HEK293 (cell line): ENCODE data around the gene CXCL8.

Experiments
- CTCF ChIA-PET: fragments of 350-600 bp; formaldehyde crosslinking; extraction: SDS; loops from one replicate; lab custom pipeline; 2021; ENCODE audit warnings: antibody characterized with exemption; lab: Yijun Ruan, JAX
- POLR2A ChIA-PET: fragments of 300-600 bp; formaldehyde crosslinking; extraction: SDS; loops from one replicate; lab custom pipeline; 2020; ENCODE audit warnings: antibody characterized with exemption, inconsistent platforms; lab: Yijun Ruan, JAX
- H3K27ac ChIP-seq: fragments of 200-500 bp; sonication (Bioruptor generic); 2 replicates; pipeline ENCODE4 v1.5.1; 2014; ENCODE audit warnings: low read depth, low read length, control low read depth, inconsistent platforms; ENCODE audit errors: extremely low read depth
- H3K36me3 ChIP-seq, 2 experiments: fragments of 200-500 bp in 1 of 2; sonication (Bioruptor generic) in 1 of 2; 1 replicate in 1 of 2; 2 replicates in 1 of 2; pipeline ENCODE4 v1.5.1; 2014 to 2017; ENCODE audit warnings: inconsistent platforms in 2 of 2, low read length in 2 of 2; ENCODE audit not compliant: control insufficient read depth in 2 of 2, insufficient read depth in 1 of 2
- H3K4me1 ChIP-seq: fragments of 200-500 bp; sonication (Bioruptor generic); 2 replicates; pipeline ENCODE4 v1.5.1; 2014; ENCODE audit warnings: mild to moderate bottlenecking, low read length, inconsistent platforms; ENCODE audit not compliant: control insufficient read depth, insufficient read depth
- H3K4me3 ChIP-seq: 2 replicates; pipeline ENCODE4 v1.5.1; 2011; ENCODE audit warnings: low read depth, mild to moderate bottlenecking, control low read depth, low read length, moderate library complexity
- H3K9me3 ChIP-seq: fragments of 200-500 bp; sonication (Bioruptor generic); 2 replicates; pipeline ENCODE4 v1.5.1; 2014; ENCODE audit warnings: low read depth, low read length, inconsistent platforms; ENCODE audit not compliant: control insufficient read depth, insufficient read depth
- BCL11B ChIP-seq: fragments of 450-650 bp; formaldehyde crosslinking; IDR thresholded peaks from 2 replicates; pipeline ENCODE4 v1.5.1; 2016; ENCODE audit warnings: low read depth, missing biosample characterization, missing genetic modification characterization
- HOXA7 ChIP-seq: sonication (generic); formaldehyde crosslinking; IDR thresholded peaks from 2 replicates; pipeline ENCODE4 v1.8.1; 2022; ENCODE audit warnings: missing genetic modification reagents, borderline replicate concordance
- KLF10 ChIP-seq: fragments of 450-650 bp; IDR thresholded peaks from 2 replicates; pipeline ENCODE4 v1.5.1; 2018; ENCODE audit warnings: missing biosample characterization, mild to moderate bottlenecking, missing genetic modification characterization
- MEIS1 ChIP-seq: sonication (generic); formaldehyde crosslinking; IDR thresholded peaks from 2 replicates; pipeline ENCODE4 v1.8.1; 2022; ENCODE audit warnings: missing genetic modification reagents, mild to moderate bottlenecking, borderline replicate concordance
- OSR2 ChIP-seq: fragments of 450-650 bp; formaldehyde crosslinking; IDR thresholded peaks from 2 replicates; pipeline ENCODE4 v1.5.1; 2016; ENCODE audit warnings: missing biosample characterization, missing genetic modification characterization
- ZFP37 ChIP-seq: fragments of 450-650 bp; formaldehyde crosslinking; IDR thresholded peaks from 2 replicates; pipeline ENCODE4 v1.5.1; 2016; ENCODE audit warnings: missing biosample characterization, missing genetic modification characterization
- ZNF114 ChIP-seq: fragments of 450-650 bp; formaldehyde crosslinking; IDR thresholded peaks from 2 replicates; pipeline ENCODE4 v1.5.0; 2017; ENCODE audit warnings: missing biosample characterization, missing genetic modification characterization
- ZNF132 ChIP-seq: fragments of 450-650 bp; formaldehyde crosslinking; IDR thresholded peaks from 2 replicates; pipeline ENCODE4 v1.5.1; 2017; ENCODE audit warnings: missing biosample characterization, missing genetic modification characterization, borderline replicate concordance
- ZNF16 ChIP-seq: fragments of 450-650 bp; formaldehyde crosslinking; IDR thresholded peaks from 2 replicates; pipeline ENCODE4 v1.5.1; 2016; ENCODE audit warnings: low read depth, missing biosample characterization, missing genetic modification characterization
- ZNF354C ChIP-seq: fragments of 450-650 bp; formaldehyde crosslinking; IDR thresholded peaks from 2 replicates; pipeline ENCODE4 v1.5.1; 2016; ENCODE audit warnings: missing biosample characterization, missing genetic modification characterization, low read depth, borderline replicate concordance
- ZNF426 ChIP-seq: fragments of 450-650 bp; formaldehyde crosslinking; IDR thresholded peaks from 2 replicates; pipeline ENCODE4 v1.5.1; 2017; ENCODE audit warnings: missing biosample characterization, missing genetic modification characterization, mild to moderate bottlenecking, inconsistent platforms, moderate library complexity
- ZNF548 ChIP-seq: fragments of 450-650 bp; formaldehyde crosslinking; IDR thresholded peaks from 2 replicates; pipeline ENCODE4 v1.5.1; 2016; ENCODE audit warnings: missing biosample characterization, missing genetic modification characterization
- ZNF585B ChIP-seq: fragments of 450-650 bp; formaldehyde crosslinking; IDR thresholded peaks from 2 replicates; pipeline ENCODE4 v1.5.1; 2016; ENCODE audit warnings: missing biosample characterization, missing genetic modification characterization
- ZSCAN16 ChIP-seq: fragments of 450-650 bp; formaldehyde crosslinking; IDR thresholded peaks from 2 replicates; pipeline ENCODE4 v1.5.1; 2016; ENCODE audit warnings: missing biosample characterization, missing genetic modification characterization
- ZXDB ChIP-seq: fragments of 450-650 bp; formaldehyde crosslinking; IDR thresholded peaks from 2 replicates; pipeline ENCODE4 v1.5.1; 2016; ENCODE audit warnings: missing biosample characterization, missing genetic modification characterization
- TF ChIP-seq, protein P1 (sequence below): fragments of 450-650 bp; formaldehyde crosslinking; IDR thresholded peaks from 2 replicates; pipeline ENCODE4 v1.5.1; 2016; ENCODE audit warnings: missing biosample characterization, missing genetic modification characterization, borderline replicate concordance
- TF ChIP-seq, protein P2 (sequence below): fragments of 450-650 bp; formaldehyde crosslinking; IDR thresholded peaks from 2 replicates; pipeline ENCODE4 v1.5.1; 2017; ENCODE audit warnings: missing biosample characterization, missing genetic modification characterization
- TF ChIP-seq, protein P3 (sequence below): fragments of 450-650 bp; formaldehyde crosslinking; IDR thresholded peaks from 2 replicates; pipeline ENCODE4 v1.5.1; 2017; ENCODE audit warnings: missing biosample characterization, missing genetic modification characterization
- TF ChIP-seq, protein P4 (sequence below): fragments of 450-650 bp; formaldehyde crosslinking; IDR thresholded peaks from 2 replicates; pipeline ENCODE4 v1.5.1; 2016; ENCODE audit warnings: missing biosample characterization, missing genetic modification characterization
- TF ChIP-seq, protein P5 (sequence below): fragments of 450-650 bp; formaldehyde crosslinking; IDR thresholded peaks from 2 replicates; pipeline ENCODE4 v1.5.1; 2016; ENCODE audit warnings: missing biosample characterization, missing genetic modification characterization

CXCL8 gene

DNA sequence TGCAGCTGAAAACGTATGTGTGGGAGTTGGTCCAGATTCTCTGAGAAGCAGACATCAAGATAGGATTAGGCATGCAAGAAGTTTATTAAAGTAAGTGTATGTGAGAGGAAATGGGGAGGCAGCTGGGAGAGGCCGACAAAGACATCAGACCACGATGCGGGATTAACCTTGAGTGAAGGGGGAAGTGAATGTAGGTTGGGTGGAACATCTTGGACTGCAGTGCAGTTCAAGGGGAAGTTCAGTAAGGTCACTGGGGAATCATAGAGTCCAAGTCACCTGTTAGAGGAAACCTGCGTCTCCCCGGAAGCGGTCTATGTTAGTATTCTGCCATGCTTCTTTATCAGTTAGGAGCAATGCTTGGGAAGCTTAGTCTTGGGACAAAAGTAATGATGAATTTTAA is 22.0 kb downstream of the CXCL8 start (continued):
- TF ChIP-seq, protein P1, sequence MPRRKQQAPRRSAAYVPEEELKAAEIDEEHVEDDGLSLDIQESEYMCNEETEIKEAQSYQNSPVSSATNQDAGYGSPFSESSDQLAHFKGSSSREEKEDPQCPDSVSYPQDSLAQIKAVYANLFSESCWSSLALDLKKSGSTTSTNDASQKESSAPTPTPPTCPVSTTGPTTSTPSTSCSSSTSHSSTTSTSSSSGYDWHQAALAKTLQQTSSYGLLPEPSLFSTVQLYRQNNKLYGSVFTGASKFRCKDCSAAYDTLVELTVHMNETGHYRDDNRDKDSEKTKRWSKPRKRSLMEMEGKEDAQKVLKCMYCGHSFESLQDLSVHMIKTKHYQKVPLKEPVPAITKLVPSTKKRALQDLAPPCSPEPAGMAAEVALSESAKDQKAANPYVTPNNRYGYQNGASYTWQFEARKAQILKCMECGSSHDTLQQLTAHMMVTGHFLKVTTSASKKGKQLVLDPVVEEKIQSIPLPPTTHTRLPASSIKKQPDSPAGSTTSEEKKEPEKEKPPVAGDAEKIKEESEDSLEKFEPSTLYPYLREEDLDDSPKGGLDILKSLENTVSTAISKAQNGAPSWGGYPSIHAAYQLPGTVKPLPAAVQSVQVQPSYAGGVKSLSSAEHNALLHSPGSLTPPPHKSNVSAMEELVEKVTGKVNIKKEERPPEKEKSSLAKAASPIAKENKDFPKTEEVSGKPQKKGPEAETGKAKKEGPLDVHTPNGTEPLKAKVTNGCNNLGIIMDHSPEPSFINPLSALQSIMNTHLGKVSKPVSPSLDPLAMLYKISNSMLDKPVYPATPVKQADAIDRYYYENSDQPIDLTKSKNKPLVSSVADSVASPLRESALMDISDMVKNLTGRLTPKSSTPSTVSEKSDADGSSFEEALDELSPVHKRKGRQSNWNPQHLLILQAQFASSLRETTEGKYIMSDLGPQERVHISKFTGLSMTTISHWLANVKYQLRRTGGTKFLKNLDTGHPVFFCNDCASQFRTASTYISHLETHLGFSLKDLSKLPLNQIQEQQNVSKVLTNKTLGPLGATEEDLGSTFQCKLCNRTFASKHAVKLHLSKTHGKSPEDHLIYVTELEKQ (tag by site-specific recombination), result no peak

DNA sequence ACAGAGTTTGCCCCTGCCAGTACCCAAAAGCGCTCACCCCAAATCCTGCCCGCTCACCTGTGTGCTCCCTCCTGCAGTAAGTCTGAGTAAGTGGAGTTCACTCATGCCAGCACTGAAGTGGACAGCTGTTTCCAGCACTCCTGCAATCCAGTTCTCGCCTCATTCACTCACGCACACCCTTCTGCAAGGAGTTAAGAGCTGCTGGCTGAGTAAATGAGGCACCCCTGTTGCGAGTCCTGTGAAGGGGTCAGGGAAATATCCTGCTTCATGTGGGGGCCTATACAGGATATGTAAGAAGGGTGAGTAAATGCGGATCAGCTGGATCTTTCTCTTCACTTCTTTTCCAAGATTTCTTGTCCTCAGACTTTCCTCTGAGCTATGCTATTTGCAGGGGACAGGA is 23.5 kb downstream of the CXCL8 start:
- Histone ChIP-seq H3K9me3 (no peaks in the 10 kb centered on the region), H3K36me3 (no peaks in the 10 kb centered on the region), H3K4me3 (no peak overlapping the region), H3K27ac (no peak overlapping the region), H3K4me1 (no peaks in the 10 kb centered on the region)
- ChIA-PET POLR2A (no interaction called here), CTCF (interaction anchor here (0.9 kb wide), 1 partner anchor 34 kb away, joined by 4 read pairs; no protein-coding TSS in a partner anchor)
- TF ChIP-seq HOXA7, result no peak
- no peak for TF ChIP-seq ZNF585B (tag by site-specific recombination)
- TF ChIP-seq BCL11B (tag by site-specific recombination), result no peak
- TF ChIP-seq, protein P2, sequence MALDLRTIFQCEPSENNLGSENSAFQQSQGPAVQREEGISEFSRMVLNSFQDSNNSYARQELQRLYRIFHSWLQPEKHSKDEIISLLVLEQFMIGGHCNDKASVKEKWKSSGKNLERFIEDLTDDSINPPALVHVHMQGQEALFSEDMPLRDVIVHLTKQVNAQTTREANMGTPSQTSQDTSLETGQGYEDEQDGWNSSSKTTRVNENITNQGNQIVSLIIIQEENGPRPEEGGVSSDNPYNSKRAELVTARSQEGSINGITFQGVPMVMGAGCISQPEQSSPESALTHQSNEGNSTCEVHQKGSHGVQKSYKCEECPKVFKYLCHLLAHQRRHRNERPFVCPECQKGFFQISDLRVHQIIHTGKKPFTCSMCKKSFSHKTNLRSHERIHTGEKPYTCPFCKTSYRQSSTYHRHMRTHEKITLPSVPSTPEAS (tag by site-specific recombination), result no peak
- TF ChIP-seq ZFP37 (tag by site-specific recombination), result no peak
- TF ChIP-seq ZNF548 (tag by site-specific recombination), result no peak
- TF ChIP-seq, protein P3, sequence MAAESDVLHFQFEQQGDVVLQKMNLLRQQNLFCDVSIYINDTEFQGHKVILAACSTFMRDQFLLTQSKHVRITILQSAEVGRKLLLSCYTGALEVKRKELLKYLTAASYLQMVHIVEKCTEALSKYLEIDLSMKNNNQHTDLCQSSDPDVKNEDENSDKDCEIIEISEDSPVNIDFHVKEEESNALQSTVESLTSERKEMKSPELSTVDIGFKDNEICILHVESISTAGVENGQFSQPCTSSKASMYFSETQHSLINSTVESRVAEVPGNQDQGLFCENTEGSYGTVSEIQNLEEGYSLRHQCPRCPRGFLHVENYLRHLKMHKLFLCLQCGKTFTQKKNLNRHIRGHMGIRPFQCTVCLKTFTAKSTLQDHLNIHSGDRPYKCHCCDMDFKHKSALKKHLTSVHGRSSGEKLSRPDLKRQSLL (tag by site-specific recombination), result no peak
- no peak for TF ChIP-seq ZXDB (tag by site-specific recombination)
- TF ChIP-seq ZNF354C (tag by site-specific recombination), result no peak
- TF ChIP-seq OSR2 (tag by site-specific recombination), result no peak
- TF ChIP-seq, protein P4, sequence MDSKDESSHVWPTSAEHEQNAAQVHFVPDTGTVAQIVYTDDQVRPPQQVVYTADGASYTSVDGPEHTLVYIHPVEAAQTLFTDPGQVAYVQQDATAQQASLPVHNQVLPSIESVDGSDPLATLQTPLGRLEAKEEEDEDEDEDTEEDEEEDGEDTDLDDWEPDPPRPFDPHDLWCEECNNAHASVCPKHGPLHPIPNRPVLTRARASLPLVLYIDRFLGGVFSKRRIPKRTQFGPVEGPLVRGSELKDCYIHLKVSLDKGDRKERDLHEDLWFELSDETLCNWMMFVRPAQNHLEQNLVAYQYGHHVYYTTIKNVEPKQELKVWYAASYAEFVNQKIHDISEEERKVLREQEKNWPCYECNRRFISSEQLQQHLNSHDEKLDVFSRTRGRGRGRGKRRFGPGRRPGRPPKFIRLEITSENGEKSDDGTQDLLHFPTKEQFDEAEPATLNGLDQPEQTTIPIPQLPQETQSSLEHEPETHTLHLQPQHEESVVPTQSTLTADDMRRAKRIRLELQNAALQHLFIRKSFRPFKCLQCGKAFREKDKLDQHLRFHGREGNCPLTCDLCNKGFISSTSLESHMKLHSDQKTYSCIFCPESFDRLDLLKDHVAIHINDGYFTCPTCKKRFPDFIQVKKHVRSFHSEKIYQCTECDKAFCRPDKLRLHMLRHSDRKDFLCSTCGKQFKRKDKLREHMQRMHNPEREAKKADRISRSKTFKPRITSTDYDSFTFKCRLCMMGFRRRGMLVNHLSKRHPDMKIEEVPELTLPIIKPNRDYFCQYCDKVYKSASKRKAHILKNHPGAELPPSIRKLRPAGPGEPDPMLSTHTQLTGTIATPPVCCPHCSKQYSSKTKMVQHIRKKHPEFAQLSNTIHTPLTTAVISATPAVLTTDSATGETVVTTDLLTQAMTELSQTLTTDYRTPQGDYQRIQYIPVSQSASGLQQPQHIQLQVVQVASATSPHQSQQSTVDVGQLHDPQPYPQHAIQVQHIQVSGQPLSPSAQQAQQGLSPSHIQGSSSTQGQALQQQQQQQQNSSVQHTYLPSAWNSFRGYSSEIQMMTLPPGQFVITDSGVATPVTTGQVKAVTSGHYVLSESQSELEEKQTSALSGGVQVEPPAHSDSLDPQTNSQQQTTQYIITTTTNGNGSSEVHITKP (tag by site-specific recombination), result no peak

DNA sequence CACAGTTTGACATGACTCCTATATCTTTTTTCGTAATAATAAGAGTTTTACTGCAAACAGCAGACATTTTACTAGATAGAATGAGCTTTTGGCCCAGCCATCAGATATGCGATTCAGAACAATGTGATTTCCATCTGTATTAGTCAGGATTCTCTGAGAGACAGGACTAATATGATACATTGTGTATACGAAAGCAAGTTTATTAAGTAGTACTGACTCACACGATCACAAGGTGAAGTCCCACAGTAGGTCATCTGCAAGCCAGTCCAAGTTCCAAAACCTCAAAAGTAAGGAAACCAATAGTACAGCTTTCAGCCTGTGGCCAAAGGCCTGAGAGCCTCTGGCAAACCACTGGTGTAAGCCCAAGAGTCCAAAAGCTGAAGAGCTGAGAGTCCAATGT is 24.1 kb downstream of the CXCL8 start:
- CTCF ChIA-PET, result no interaction called here
- Histone ChIP-seq H3K27ac (no peak overlapping the region), H3K36me3 (no peaks in the 10 kb centered on the region), H3K4me3 (no peak overlapping the region), H3K4me1 (no peaks in the 10 kb centered on the region), H3K9me3 (no peaks in the 10 kb centered on the region)
- POLR2A ChIA-PET, result no interaction called here
- TF ChIP-seq ZSCAN16 (tag by site-specific recombination) (no peak), KLF10 (tag by site-specific recombination) (no peak), ZNF114 (tag by site-specific recombination) (no peak), MEIS1 (CRISPR knock-in tag) (no peak), ZNF16 (no peak), ZNF132 (tag by site-specific recombination) (no peak), ZNF426 (tag by site-specific recombination) (no peak)
- TF ChIP-seq, protein P3 (tag by site-specific recombination), result no peak
- TF ChIP-seq, protein P5, sequence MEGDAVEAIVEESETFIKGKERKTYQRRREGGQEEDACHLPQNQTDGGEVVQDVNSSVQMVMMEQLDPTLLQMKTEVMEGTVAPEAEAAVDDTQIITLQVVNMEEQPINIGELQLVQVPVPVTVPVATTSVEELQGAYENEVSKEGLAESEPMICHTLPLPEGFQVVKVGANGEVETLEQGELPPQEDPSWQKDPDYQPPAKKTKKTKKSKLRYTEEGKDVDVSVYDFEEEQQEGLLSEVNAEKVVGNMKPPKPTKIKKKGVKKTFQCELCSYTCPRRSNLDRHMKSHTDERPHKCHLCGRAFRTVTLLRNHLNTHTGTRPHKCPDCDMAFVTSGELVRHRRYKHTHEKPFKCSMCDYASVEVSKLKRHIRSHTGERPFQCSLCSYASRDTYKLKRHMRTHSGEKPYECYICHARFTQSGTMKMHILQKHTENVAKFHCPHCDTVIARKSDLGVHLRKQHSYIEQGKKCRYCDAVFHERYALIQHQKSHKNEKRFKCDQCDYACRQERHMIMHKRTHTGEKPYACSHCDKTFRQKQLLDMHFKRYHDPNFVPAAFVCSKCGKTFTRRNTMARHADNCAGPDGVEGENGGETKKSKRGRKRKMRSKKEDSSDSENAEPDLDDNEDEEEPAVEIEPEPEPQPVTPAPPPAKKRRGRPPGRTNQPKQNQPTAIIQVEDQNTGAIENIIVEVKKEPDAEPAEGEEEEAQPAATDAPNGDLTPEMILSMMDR, result no peak
